Stimulated activated CD4-positive, alpha-beta T cell treated with anti-CD3 and anti-CD28 coated beads, Interleukin-1b, Interleukin-23, amount 100 ng/mL, for 24 hours (primary cell): ENCODE measurements around the gene NPIPB2.

Source experiments
- DNase-seq, 4 experiments: peaks; one replicate each; pipeline ENCODE4 v3.0.0-alpha.2; 2020; ENCODE audit warnings: low read depth in 4 of 4, low spot score in 1 of 4

Gene NPIPB2

DNA sequence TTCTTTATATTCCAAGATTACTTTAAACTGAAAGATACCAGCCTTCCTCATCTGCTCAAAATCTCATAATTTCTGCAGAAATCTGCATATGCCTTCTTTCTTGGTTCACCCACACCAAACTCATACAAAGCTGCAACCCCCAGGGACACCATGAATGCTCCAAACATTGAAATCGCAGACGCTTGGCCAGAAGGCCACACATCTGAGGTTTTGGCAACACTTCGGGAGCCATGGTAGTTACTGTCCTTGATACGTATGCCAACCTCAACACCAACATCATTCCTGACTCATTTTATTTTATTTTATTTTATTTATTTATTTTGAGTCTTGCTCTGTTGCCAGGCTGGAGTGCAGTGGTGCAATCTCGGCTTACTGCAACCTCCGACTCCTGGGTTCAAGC, 37.9 kb downstream of the NPIPB2 start:
- no peak for DNase-seq

DNA sequence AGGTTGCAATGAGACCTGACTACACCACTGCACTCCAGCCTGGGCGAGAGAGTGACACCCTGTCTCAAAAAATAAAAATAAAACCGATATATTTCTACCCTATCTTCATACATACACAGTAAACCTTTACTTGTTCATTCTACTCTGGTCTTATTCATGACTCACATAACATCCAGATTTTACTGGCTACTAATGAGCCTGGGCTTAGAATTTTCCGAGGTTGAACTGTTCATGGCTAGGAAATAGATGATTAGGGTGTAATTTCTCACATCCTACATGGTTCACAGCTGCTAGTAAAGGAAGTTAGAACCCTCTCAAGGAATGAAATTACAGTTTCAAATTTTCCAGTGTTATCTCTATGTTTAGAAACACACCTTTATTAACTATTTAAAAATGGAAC, 40.8 kb downstream of the NPIPB2 start:
- no peak for DNase-seq

DNA sequence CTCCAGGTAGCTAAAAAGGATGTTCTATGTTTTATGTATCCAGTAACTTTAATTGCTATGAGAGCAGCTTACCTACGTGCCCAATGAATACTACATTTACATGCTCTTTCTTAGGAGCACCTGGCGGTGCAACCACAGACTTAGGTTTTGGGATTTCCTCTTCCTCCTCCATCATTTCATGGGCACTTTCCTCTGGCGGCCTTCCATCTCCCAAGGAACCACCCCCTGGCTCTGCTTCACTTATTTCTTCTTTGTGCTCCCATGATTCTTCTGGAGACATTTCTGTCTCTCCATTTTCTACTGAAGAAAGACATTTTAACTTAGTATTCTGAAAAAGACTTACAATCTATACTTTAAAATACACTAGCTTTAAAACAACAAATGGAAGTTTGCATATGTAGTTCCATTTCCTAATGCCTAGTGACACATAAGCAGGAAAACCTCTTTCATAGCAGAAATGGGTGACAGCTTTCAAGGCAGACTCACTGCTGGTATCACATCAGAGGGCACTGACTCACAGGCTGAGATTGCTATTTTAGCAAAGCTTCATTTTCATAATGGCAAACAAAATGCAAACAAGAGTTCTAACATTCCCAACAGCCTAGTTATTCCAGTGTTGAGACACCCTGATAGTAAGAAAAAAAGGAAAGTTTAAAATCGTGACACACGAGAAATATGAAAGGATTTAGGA, 45.2 kb downstream of the NPIPB2 start:
- no peak for DNase-seq

DNA sequence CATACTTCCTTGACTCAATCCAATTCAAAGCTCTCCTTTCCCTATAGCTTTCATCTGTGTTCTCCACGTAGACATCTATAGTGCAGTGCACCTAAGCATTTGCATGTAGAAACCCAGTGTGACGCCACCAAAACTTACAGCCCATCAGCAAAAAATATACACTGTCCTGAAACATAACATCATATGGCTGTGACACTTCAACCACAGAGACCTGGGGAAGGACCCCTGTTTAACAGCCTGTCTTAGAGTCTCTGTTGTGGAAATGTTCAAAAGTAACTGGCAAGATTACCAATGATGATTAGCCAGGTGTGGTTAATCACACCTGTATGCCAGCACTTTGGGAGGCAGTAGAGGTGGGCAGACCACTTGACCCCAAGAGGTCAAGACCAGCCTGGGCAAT, 48.3 kb downstream of the NPIPB2 start:
- no peak for DNase-seq

DNA sequence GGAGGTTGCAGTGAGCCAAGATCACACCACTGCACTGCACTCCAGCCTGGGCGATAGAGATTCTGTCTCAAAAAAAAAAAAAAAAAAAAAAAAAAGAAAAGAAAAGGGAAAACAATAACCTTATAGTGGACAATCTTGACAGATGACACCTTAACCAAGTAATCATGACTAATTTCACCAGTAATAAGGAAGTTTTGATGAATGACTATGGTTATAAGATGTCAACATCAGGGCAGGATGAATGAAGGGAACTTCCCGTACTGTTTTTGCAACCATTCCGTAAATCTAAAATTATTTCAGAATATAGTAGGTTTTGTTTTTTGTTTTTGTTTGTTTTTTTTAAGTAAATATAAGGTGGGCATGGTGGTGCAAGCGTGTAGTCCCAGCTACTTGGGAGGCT, 49.1 kb downstream of the NPIPB2 start:
- DNase-seq: no peak

DNA sequence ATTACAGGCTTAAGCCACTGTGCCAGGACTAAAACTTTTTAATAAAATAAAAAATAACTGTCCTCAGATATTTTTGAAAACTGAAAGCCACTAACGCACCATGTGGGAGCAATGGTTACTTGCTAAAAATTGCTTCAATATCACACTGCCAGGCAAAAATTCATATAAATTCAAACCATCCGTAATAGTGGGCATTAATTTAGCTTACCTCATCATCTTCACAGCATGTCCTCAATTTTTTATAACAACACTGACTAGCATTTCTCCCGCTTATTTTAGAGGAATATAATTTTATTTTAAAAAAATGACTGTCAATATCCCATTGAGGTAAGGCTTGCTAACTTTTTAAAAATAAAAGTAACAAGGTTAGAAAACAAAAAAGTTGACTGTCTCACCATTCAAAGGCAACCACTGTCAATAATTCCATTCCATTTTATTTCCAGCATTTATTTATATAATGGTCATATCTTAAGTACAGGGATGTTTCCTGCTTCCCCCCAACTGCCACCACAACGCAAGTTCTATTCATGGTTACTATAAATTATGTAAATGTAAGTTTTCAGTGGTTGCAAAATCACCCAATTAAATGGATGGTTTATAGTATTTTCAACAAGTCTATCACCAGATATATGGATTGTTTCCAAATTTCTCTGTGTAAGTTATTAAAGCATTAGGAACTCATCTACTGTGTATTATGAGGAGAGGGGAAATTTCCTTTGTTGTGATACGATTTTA, 51.4 kb downstream of the NPIPB2 start:
- DNase-seq: no peak

DNA sequence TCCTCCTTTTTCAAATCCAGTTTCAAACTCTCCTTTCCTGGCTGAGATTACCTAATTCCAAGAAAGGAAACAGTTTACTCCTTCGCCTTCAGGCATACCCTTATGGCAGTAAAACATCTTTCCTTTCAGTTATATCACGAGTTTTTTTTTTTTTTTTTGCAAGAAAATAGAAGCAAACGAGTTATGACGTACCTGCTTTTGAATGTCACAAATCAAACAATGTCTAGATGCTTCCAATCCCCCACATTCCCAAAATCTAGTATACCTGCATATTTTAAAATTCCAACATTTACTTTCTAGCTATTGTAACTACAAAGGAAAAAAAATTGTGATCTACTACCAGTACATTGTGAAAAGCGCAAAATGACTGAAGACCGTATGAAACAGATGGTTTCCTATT, 55.0 kb downstream of the NPIPB2 start:
- no peak for DNase-seq

DNA sequence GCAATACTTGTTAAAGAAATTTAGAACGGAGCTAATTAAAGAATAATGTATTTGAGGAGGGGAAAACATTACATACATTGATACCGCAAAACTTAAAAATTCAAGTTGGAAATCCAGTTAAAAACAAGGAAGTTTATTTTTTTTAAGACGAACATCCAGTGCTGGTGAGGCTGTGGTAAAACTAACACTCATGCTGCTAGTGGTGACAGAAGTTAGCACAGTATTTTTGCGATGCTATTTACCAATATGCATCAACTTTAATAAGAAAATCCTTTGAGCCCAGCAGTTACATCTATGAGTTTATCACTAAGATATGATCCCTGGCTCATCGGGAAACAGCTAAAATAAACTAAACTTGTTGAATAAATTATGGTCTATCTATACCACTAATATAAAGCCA, 57.8 kb downstream of the NPIPB2 start:
- DNase-seq: no peak

DNA sequence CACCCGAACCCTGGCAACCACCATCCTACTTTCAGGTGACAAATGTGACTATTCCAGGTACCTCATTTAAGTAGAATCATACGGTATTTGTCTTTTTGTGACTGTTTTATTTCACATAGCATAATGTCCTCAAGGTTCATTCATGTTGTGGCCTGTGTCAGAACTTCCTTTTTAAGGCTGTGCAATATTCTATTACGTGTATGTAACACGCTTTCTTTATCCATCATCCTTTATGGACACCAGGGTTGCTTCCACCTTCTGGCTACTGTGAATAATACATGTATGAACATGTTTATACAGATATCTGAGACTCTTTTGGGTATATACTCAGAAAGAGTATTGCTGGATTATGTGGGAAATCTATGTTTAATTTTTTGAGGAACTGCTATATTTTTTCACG, 61.8 kb downstream of the NPIPB2 start:
- no peak for DNase-seq

DNA sequence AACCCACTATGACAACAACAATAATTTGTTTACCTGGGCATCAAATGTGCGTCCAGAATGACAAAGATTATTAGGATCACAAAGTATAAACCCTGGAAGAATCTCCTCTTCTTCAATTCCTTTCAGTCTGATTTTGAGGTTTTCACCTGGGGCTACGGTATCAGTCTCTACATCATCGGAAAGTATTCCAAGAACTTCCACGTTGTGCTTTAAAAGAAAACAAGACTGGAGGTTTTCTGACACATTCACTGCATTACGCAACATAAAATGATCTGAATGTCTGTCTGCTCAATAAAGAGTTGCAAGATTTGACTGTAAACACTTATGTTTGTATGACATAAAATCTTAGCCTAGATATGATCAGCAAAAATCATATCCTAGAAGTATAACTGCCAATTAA, 64.5 kb downstream of the NPIPB2 start:
- no peak for DNase-seq
